ENCODE data around the gene ACRV1. TPM values are rescaled to one million over a fixed set of nuclear protein-coding genes. Genes with fewer than 3 reads are reported as not detected.
A peak's percentile ranks its signal among the peaks of the same experiment; 100 is the strongest.

Gene ACRV1
- total and polyA plus RNA-seq, 2 of the 13 experiments (the other 11 are each of a cell fraction or from before 2014, with no cell fraction given): not detected

GRCh38 chr11:125625630-125626287, 54.9 kb downstream of the ACRV1 start (continued):
- TF ChIP-seq ZHX2 (IDR thresholded peaks at IDR 0.05; ENCODE audit: low read depth) (0 out of 2 replicates have a peak, but pooled peaks have one; percentile 33), ZHX2 (CRISPR knock-in tag; IDR thresholded peaks at IDR 0.05; ENCODE audit: borderline replicate concordance) (peak; percentile 71; the same call in 1 of the 2 replicates), ZFY (CRISPR knock-in tag; IDR thresholded peaks at IDR 0.05) (peak; percentile 98), DZIP1 (CRISPR knock-in tag; IDR thresholded peaks at IDR 0.05) (no peak), ONECUT2 (CRISPR knock-in tag; IDR thresholded peaks at IDR 0.05) (0 out of 2 replicates have a peak, but pooled peaks have one; percentile 24), TEAD3 (CRISPR knock-in tag; optimal IDR thresholded peaks at IDR 0.05; ENCODE audit: borderline replicate concordance) (peak; percentile 70), CHCHD3 (CRISPR knock-in tag; IDR thresholded peaks at IDR 0.05) (peak; percentile 83), DMAP1 (CRISPR knock-in tag; IDR thresholded peaks at IDR 0.05) (peak; percentile 95), ZBTB10 (CRISPR knock-in tag; IDR thresholded peaks at IDR 0.05; ENCODE audit: borderline replicate concordance) (peak; percentile 72; the same call in 1 of the 2 replicates), ZNF44 (CRISPR knock-in tag; IDR thresholded peaks at IDR 0.05) (peak; percentile 80; the same call in 1 of the 2 replicates), ETV6 (CRISPR knock-in tag; conservative IDR thresholded peaks at IDR 0.05) (peak; percentile 2; the same call in 1 of the 2 replicates), KAT7 (CRISPR knock-in tag; IDR thresholded peaks at IDR 0.05; ENCODE audit: borderline replicate concordance) (peak; percentile 86), ZNF770 (CRISPR knock-in tag; IDR thresholded peaks at IDR 0.05) (0 out of 2 replicates have a peak, but pooled peaks have one; percentile 35)

Data from HepG2 (cell line).